Measurements from ENCODE around the gene CHID1.

CHID1 gene

GRCh38 chr11:908273-908672 lies 2.3 kb downstream of the CHID1 start:
- Histone ChIP-seq H3K4me1 (ENCODE audit: insufficient read depth, low read length) (no peaks in the 10 kb centered on the region), H3K9me3 (ENCODE audit: insufficient read depth, low read depth, low read length) (no peaks in the 10 kb centered on the region), H3K9ac (ENCODE audit: low read depth, low read length) (no peak overlapping the region), H3K4me3 (ENCODE audit: low read length) (no peak overlapping the region), H3K27ac (ENCODE audit: low read depth, low read length) (no peak overlapping the region), H3K27me3 (ENCODE audit: insufficient read depth, low read length) (no peaks in the 10 kb centered on the region), H3K36me3 (ENCODE audit: insufficient read depth, low read length) (peaks cover 39% of the 10 kb centered on the region)
- WGBS: 95% methylated on average over 5 of the region's 5 CpGs

- H3K9ac ChIP-seq (ENCODE audit: low read depth, low read length): no peak overlapping the region
- no peak overlapping the region for H3K27ac ChIP-seq (ENCODE audit: low read depth, low read length)
- WGBS: 96% methylated on average over 2 of the region's 2 CpGs
- no peak overlapping the region for H3K4me3 ChIP-seq (ENCODE audit: low read length)
- H3K9me3 ChIP-seq (ENCODE audit: insufficient read depth, low read depth, low read length): no peaks in the 10 kb centered on the region
- no peaks in the 10 kb centered on the region for H3K4me1 ChIP-seq (ENCODE audit: insufficient read depth, low read length)
- no peaks in the 10 kb centered on the region for H3K27me3 ChIP-seq (ENCODE audit: insufficient read depth, low read length)
- H3K36me3 ChIP-seq (ENCODE audit: insufficient read depth, low read length): peaks cover 45% of the 10 kb centered on the region
Observed at GRCh38 chr11:907668-908067, 2.9 kb downstream of the CHID1 start.

GRCh38 chr11:905952-906351 lies 4.7 kb downstream of the CHID1 start:
- Histone ChIP-seq H3K27ac (ENCODE audit: low read depth, low read length) (no peak overlapping the region), H3K27me3 (ENCODE audit: insufficient read depth, low read length) (no peaks in the 10 kb centered on the region), H3K9ac (ENCODE audit: low read depth, low read length) (no peak overlapping the region), H3K9me3 (ENCODE audit: insufficient read depth, low read depth, low read length) (no peaks in the 10 kb centered on the region), H3K36me3 (ENCODE audit: insufficient read depth, low read length) (peaks cover 62% of the 10 kb centered on the region), H3K4me1 (ENCODE audit: insufficient read depth, low read length) (no peaks in the 10 kb centered on the region), H3K4me3 (ENCODE audit: low read length) (no peak overlapping the region)
- 99% methylated on average over 5 of the region's 7 CpGs for WGBS

GRCh38 chr11:904380-904779 lies 6.2 kb downstream of the CHID1 start:
- no peak overlapping the region for H3K27ac ChIP-seq (ENCODE audit: low read depth, low read length)
- no peak overlapping the region for H3K4me3 ChIP-seq (ENCODE audit: low read length)
- H3K4me1 ChIP-seq (ENCODE audit: insufficient read depth, low read length): no peaks in the 10 kb centered on the region
- WGBS: 97% methylated on average over 7 of the region's 7 CpGs
- H3K9ac ChIP-seq (ENCODE audit: low read depth, low read length): no peak overlapping the region
- peaks cover 77% of the 10 kb centered on the region for H3K36me3 ChIP-seq (ENCODE audit: insufficient read depth, low read length)
- no peaks in the 10 kb centered on the region for H3K9me3 ChIP-seq (ENCODE audit: insufficient read depth, low read depth, low read length)
- no peaks in the 10 kb centered on the region for H3K27me3 ChIP-seq (ENCODE audit: insufficient read depth, low read length)

DNA sequence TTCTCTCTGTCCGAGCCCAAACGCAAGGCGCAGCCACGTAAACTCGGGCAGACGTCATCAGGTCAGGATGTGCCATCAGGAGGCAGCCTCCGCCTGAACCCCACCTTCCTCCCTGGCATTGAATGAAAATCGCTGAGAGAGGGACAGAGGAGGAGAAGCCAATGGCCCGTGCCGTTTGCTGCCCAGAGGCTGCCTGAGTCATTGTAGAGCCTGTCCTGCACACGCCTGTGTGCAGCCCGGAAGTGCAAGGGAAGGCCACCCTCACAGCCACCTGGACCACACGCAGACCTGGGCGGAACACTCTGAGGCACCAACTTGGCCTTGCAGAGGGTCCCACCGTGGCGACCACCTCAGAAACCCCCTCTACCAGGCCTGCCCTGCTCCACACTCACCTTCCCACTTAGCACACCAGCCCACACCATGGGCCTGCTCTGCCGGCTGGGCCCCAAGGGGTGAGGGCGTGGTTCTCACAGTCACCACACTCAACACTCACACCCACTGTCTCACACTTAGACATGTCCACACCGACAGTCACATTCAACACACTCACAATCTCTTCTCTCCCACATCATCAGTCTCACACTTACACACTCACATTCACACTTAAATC lies 9.1 kb downstream of the CHID1 start:
- no peak overlapping the region for H3K27ac ChIP-seq (ENCODE audit: low read depth, low read length)
- no peak overlapping the region for H3K4me3 ChIP-seq (ENCODE audit: low read length)
- peaks cover 78% of the 10 kb centered on the region for H3K36me3 ChIP-seq (ENCODE audit: insufficient read depth, low read length)
- H3K4me1 ChIP-seq (ENCODE audit: insufficient read depth, low read length): no peaks in the 10 kb centered on the region
- no peak overlapping the region for H3K9ac ChIP-seq (ENCODE audit: low read depth, low read length)
- no peaks in the 10 kb centered on the region for H3K9me3 ChIP-seq (ENCODE audit: insufficient read depth, low read depth, low read length)
- WGBS: 95% methylated on average over 19 of the region's 19 CpGs
- H3K27me3 ChIP-seq (ENCODE audit: insufficient read depth, low read length): no peaks in the 10 kb centered on the region

GRCh38 chr11:900545-900944 lies 10.1 kb downstream of the CHID1 start:
- H3K36me3 ChIP-seq (ENCODE audit: insufficient read depth, low read length): peaks cover 72% of the 10 kb centered on the region

DNA sequence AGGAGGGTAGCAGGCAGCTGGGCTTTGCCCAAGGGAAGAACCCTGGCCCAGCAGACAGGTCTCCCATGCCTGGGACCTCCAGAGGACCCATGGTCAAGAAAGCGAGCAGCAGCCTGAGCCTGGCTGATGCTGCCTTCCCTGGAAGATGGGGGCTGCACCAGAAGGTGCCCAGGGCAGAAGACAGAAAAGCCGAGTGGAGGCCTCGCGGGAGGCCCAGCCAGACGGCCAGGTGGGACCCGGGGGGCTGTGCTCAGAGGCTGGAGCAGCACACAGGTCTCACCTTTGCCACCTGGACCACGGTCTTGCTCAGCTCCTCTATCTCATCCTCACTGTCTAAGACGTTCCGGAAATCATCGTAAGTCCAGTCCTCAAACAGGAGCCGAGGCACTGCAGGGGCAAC lies 10.9 kb downstream of the CHID1 start:
- peaks cover 67% of the 10 kb centered on the region for H3K36me3 ChIP-seq (ENCODE audit: insufficient read depth, low read length)

More at GRCh38 chr11:900545-900944, 10.1 kb downstream of the CHID1 start:
- 95% methylated on average over 7 of the region's 7 CpGs for whole genome bisulfite sequencing
- H3K27me3 ChIP-seq (ENCODE audit: insufficient read depth, low read length): no peaks in the 10 kb centered on the region
- H3K9me3 ChIP-seq (ENCODE audit: insufficient read depth, low read depth, low read length): no peaks in the 10 kb centered on the region
- H3K4me1 ChIP-seq (ENCODE audit: insufficient read depth, low read length): no peaks in the 10 kb centered on the region
- H3K4me3 ChIP-seq (ENCODE audit: low read length): no peak overlapping the region
- H3K9ac ChIP-seq (ENCODE audit: low read depth, low read length): no peak overlapping the region
- no peak overlapping the region for H3K27ac ChIP-seq (ENCODE audit: low read depth, low read length)

DNA sequence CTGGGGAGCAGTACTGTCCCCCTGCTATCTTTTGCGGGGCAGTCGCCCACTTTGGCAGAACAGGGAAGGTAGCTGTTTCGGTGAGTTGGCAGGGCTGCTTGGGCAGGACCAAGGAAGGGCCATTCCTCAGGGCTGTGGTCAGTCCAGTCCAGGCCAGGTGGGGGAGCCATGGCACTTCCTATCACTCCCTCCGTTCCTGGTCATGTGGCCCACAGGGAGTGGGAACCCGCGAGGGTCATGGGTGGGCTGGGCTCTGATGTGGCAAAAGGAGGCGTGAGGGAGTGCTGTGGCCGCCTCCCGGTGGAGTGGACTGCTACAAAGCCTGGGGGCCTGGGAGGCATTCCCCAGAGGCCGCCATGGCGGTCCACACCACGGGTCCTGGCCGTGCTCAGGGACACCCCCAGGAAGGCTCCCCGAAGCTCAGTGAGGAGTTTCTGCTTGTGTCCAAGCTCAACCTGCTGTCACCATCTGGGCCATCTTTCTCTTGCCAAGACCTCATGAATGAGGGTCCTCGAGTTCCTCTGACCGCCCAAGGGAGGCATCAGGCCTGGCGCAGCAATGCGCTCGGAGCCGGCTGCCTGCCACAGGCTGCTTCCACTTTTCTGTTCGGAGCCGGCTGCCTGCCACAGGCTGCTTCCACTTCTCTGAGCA lies 11.9 kb downstream of the CHID1 start:
- WGBS: 93% methylated on average over 22 of the region's 22 CpGs
- no peak overlapping the region for H3K9ac ChIP-seq (ENCODE audit: low read depth, low read length)
- no peaks in the 10 kb centered on the region for H3K4me1 ChIP-seq (ENCODE audit: insufficient read depth, low read length)
- H3K27ac ChIP-seq (ENCODE audit: low read depth, low read length): no peak overlapping the region
- H3K4me3 ChIP-seq (ENCODE audit: low read length): no peak overlapping the region
- peaks cover 57% of the 10 kb centered on the region for H3K36me3 ChIP-seq (ENCODE audit: insufficient read depth, low read length)
- H3K27me3 ChIP-seq (ENCODE audit: insufficient read depth, low read length): no peaks in the 10 kb centered on the region
- H3K9me3 ChIP-seq (ENCODE audit: insufficient read depth, low read depth, low read length): no peaks in the 10 kb centered on the region

More for the DNA sequence above, 10.9 kb downstream of the CHID1 start:
- Histone ChIP-seq H3K9me3 (ENCODE audit: insufficient read depth, low read depth, low read length) (no peaks in the 10 kb centered on the region), H3K4me3 (ENCODE audit: low read length) (no peak overlapping the region), H3K27me3 (ENCODE audit: insufficient read depth, low read length) (no peaks in the 10 kb centered on the region), H3K9ac (ENCODE audit: low read depth, low read length) (no peak overlapping the region), H3K4me1 (ENCODE audit: insufficient read depth, low read length) (no peaks in the 10 kb centered on the region), H3K27ac (ENCODE audit: low read depth, low read length) (no peak overlapping the region)
- WGBS: 93% methylated on average over 11 of the region's 11 CpGs

DNA sequence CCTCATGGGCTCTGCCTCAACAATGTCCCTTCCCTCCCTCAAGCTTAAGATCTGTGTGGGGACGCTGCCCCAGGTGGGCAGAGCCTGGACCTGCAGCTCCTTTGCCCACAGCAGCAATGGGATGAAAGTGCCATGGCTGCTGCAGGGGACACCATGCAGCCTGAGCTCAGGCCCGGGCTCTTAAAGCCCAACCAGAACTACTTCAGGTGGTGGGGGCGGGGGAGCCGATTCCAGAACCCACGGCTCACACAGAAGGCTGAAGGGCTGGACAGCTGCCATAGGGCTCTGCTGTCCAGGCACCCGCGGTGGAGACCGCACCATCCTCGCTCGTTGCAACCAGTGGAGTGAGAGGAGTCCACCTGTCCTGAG lies 12.5 kb downstream of the CHID1 start:
- H3K9ac ChIP-seq (ENCODE audit: low read depth, low read length): no peak overlapping the region
- H3K27ac ChIP-seq (ENCODE audit: low read depth, low read length): no peak overlapping the region
- WGBS: 87% methylated on average over 10 of the region's 10 CpGs
- H3K4me1 ChIP-seq (ENCODE audit: insufficient read depth, low read length): no peaks in the 10 kb centered on the region
- H3K4me3 ChIP-seq (ENCODE audit: low read length): no peak overlapping the region
- peaks cover 51% of the 10 kb centered on the region for H3K36me3 ChIP-seq (ENCODE audit: insufficient read depth, low read length)
- no peaks in the 10 kb centered on the region for H3K27me3 ChIP-seq (ENCODE audit: insufficient read depth, low read length)
- H3K9me3 ChIP-seq (ENCODE audit: insufficient read depth, low read depth, low read length): no peaks in the 10 kb centered on the region

GRCh38 chr11:897253-898142 lies 13.1 kb downstream of the CHID1 start:
- 91% methylated on average over 17 of the region's 17 CpGs for WGBS
- Histone ChIP-seq H3K9ac (ENCODE audit: low read depth, low read length) (no peak overlapping the region), H3K9me3 (ENCODE audit: insufficient read depth, low read depth, low read length) (no peaks in the 10 kb centered on the region), H3K27ac (ENCODE audit: low read depth, low read length) (no peak overlapping the region), H3K4me3 (ENCODE audit: low read length) (no peak overlapping the region), H3K36me3 (ENCODE audit: insufficient read depth, low read length) (peaks cover 45% of the 10 kb centered on the region), H3K4me1 (ENCODE audit: insufficient read depth, low read length) (no peaks in the 10 kb centered on the region), H3K27me3 (ENCODE audit: insufficient read depth, low read length) (no peaks in the 10 kb centered on the region)

Measured in HUES64 (cell line).